GM18519 (cell line): ENCODE data around the gene RBM46.

Experiments
- ATAC-seq: cut with Tn5 transposase; IDR thresholded peaks from one replicate; pipeline ENCODE4 v1.9.1; 2021; ENCODE audit warnings: mild to moderate bottlenecking, moderate library complexity; ENCODE audit not compliant: unreplicated experiment, low FRiP score

Gene RBM46, protein sequence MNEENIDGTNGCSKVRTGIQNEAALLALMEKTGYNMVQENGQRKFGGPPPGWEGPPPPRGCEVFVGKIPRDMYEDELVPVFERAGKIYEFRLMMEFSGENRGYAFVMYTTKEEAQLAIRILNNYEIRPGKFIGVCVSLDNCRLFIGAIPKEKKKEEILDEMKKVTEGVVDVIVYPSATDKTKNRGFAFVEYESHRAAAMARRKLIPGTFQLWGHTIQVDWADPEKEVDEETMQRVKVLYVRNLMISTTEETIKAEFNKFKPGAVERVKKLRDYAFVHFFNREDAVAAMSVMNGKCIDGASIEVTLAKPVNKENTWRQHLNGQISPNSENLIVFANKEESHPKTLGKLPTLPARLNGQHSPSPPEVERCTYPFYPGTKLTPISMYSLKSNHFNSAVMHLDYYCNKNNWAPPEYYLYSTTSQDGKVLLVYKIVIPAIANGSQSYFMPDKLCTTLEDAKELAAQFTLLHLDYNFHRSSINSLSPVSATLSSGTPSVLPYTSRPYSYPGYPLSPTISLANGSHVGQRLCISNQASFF

DNA sequence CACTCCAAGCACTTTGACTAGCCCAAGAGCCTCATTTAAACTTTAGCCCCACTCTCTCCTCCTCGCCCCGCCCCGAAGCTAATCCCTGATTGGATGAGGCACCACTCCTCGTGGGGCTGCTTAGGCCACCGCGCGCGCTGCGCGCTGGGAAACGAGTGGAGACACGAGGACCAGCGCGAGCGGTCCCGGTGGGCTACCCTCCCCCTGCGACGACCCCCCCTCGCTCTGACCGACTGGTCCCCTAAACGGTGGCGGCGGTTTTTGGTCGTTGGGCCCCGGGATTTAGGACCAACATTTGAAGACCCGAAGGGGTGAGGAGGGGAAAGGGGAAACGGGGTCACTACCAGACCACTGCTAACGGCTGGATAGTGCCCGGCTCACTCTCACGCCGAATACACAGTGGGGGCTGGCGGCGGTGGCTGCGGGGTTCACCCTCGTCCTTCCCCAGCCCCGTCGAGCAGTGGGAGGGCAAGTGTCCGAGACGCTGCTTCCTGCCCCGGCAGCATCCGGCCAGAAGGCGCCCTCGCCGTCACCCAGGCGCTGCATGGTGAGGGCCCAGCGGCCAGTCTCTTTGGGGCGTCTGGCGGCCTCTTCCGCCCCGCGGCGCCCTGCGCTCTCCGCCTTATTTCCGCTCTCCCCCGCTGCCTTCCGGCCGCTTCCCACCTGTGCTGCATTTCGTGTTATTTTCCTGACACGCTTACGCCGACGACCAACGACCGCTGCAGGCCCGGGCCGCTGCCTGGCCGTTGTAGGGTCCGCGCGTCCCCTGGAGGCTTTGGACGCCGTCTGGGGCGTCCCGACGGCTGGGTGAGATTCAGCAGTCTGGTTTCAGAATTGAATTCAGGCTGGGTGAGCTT, at the start of gene RBM46:
Gene RBM46 (plus strand): TSS at position 147 of the 857 bp plus-strand sequence. CDS start 15,481 bp downstream, outside the sequence.
- no peak for ATAC-seq

DNA sequence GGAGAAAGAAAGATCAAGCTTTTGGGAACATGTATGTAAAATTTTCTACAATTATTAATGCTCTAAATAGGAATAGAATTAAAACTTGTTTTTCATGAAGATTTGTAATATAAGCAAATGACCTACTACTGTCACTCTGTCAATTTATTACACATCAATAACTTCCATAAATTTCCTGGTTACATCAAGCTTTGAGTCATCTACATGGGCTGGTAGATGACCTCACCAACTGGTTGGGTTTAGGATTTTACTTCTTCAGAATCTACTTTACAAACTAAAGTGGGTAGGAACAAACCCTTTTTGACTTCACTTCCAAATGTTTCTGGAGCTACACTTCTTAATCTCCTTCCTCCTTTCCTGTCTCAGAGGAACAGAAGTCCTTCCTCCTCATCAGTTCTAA, 49.3 kb upstream of the RBM46 start:
- ATAC-seq, result no peak

DNA sequence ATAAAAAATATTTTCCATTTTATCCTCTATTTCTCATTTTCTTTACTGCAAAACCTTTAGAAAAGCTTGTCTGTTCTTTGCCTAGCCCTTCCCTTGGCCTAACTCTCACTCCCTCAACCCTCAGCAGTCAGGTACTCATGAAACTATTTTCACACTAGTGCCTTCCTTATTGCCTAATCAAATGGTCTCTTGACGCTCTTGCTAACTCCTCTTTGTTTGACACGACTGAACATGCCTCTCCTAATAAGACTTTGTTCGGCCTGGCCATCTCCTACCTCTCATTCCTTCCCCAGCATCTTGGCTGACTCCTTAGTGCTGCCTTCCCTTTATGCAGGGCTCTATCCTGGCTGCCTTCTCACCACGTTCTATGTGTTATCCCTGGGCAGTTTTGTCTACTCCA, 48.4 kb upstream of the RBM46 start:
- ATAC-seq, result no peak

DNA sequence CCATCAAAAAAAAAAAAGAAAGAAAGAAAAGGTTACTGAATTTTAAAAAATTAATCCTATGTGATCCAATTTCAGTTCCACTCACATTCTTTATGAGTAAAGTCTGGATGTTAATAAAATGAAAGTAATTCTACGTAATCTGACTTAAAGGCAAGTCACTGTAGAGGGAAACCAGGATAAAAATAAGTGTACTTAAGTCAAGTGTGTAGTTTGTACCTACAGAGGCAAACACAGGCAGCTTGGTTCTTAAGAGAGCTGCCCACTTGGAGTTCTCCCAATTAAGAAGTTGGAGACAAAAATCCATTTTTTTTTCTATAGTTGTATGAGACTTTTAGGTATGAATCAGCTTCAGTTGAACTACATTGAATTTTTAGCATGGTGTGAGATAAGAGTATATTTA, 44.3 kb upstream of the RBM46 start:
- ATAC-seq, result no peak

DNA sequence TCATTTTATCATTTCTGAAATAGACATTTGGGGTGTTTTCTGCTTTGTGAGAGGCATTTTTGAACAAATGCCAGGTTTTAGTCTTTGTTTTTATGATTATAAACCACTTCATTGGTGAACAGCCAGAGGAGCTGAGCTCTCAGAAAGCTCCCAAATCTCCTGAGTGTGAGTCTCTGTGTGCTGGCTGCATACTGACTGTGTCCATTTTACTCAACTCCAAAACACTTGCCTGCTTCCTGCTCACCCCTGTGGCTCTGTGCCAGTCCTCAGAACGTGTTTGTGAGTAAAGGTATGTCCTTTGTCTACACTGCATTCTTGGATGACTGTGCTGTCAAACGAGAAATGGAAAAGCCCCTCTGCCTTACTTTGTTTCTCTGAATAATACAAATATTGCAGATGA, 42.6 kb upstream of the RBM46 start:
- no peak for ATAC-seq

DNA sequence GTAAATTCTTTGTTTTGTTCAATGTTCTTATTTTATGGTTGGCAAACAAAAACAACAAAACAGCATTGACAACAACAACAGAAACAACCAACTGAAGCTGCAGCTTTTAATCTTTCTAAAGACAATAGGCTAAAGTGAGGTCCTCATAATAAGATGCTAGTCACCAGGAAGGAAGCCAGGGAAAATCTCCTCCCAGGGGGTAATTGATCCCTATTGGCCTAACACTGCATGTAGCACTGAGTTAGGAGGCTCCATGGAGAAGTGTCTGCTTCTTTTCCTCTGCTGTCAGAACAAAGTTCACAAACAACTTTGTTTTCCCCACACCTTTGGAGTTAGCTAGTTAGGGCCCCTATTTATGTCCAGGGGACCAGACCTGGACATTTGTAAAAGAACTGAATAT, 42.0 kb upstream of the RBM46 start:
- no peak for ATAC-seq

DNA sequence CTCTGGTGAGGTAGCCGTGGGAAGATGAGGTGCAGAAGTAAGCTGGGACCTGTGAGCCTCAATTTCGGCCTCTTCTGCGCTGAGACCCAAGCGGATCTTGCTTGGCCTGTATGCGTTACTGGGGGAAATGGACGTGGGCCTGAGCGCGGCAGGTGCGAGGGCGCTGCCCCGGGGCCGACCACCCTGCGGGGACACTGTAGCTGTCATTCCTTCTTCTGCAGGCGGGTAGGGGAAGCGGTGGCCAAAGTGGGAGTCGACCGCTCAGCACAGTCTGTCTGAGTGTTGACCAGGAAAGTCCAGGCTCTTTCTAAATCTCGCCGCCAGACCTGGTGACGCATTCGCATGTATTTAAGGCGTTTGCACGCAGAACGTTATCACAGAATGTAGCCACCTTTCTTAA, 40.6 kb upstream of the RBM46 start:
- ATAC-seq, result no peak

DNA sequence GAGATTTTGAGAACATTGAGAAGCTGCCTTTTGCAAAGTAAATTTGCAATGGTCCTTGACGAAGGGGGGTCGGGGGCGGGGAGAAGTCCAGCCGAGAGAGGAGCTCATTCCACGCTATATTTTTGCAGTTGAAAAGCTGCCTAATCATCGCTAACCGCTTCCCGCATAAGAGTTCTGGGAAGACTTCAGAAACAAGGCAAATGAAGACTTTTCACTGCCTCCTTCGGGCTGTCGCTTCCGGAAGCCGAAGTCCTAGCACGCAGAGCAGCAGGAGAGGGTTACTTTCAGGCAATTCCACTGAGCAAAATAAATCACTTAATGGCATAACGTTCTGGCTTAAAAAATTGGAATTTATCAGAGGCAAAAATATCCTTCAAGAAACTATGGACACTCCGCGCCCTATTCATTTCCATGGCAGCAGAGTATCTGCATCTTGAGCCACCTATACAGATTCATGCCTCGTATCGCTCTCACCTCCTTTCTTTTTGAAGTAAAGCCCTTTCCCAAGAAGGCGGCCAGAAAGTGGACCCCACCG, 39.9 kb upstream of the RBM46 start:
- ATAC-seq, result no peak

DNA sequence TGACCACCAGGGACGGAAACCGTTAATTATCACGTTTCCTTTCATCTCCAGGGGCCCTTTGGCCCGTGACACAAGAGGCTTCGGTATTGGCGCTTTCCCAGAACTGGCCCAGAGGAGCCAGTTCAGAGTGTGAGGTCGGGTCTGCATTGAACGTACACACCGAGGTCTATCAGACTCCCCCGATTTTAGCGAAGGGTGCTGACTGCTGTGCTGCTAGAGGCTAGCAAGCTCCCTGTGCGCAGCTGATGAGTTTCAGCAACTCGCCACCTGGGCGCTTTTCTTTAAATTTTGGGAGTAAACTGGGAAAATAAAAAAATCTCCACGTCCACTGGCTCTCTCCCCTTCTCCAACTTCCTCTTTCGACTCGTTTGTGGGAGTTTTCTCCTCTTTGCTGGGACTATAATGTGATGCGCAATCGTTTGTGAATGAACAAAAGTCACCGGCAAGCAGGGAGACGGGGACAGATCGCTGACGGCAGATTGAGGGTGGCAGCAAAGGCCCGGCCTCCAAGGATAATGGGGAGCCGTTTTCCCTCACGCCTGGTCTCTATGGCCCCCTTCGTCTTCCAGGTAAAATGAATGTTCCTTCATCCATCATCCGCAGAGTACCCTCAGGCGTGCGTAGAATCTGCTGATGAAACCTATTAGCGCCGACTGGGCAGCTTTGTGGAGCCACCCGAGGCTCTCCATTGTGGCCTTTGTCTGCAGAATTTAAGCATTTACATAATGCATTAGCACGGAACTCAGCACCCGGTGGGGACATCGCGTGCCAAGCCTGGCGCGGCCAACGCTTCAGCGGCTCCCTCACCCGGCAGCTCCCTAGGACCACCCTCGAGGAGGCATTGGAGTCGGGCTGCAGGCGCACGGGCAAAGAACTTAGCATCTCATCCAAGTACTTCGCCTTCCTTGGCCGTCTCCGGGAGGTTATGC, 38.9 kb upstream of the RBM46 start:
- ATAC-seq, result no peak

DNA sequence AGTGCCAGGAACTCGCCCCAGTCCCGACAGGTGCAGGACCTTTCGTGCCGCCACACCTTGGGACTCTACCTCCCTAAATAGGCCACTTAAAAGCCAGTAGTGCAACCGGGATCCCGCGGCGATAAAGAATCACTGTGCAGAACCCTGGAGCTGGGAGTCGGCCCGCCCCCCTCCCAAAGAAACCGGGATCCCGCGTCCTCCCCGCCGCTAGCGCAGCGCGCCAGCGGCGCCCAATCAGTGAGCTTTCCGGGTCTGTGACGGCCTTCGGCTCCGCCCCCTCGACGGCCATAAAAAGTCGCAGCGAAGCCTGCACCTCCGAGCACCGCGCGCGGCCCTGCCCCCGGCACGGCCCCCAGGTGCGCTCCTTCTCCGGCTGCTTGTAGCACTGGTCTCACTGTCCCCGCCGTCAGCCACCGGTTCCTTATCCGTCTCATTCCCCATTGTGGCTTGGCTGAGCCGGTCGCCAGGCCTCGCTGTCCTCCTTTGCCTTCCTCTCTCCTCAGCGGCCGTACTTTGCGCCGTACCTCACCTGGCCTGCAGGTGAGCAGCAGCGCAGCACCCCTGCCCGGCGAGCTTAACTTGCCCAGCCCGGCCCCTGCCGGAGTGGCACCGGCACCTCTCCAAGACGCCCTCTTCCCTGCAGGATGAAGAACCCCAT, 37.3 kb upstream of the RBM46 start, which contains the start of gene LRAT:
Gene LRAT (plus strand): TSS at position 318 of the 658 bp plus-strand sequence. CDS start 327 bp downstream, at position 645.
- ATAC-seq, result peak; percentile 65

DNA sequence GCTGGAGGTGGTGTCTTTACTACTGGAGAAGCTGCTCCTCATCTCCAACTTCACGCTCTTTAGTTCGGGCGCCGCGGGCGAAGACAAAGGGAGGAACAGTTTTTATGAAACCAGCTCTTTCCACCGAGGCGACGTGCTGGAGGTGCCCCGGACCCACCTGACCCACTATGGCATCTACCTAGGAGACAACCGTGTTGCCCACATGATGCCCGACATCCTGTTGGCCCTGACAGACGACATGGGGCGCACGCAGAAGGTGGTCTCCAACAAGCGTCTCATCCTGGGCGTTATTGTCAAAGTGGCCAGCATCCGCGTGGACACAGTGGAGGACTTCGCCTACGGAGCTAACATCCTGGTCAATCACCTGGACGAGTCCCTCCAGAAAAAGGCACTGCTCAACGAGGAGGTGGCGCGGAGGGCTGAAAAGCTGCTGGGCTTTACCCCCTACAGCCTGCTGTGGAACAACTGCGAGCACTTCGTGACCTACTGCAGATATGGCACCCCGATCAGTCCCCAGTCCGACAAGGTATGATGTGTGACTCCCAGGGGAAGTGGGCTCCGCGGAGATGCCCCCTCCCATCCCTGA, 36.6 kb upstream of the RBM46 start:
- ATAC-seq, result no peak

DNA sequence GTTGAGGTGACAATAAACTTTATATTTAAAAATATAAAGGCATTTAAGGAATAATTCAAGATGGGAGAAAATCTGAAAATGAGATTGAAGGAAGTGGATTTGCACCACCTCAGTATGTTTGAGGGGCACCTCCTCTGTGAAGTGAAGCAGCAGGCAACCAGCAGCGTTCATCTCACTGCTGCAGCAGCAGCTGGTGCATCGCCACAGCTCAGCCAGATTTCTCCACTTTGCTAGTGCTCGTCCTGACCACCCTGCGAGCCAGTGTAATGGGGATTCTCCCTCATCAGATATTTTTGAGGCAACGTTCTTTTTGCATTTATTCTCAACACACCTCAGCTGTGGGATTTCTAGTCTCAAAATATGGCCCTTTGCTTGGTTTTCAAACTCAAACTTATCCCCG, 23.4 kb upstream of the RBM46 start:
- no peak for ATAC-seq

DNA sequence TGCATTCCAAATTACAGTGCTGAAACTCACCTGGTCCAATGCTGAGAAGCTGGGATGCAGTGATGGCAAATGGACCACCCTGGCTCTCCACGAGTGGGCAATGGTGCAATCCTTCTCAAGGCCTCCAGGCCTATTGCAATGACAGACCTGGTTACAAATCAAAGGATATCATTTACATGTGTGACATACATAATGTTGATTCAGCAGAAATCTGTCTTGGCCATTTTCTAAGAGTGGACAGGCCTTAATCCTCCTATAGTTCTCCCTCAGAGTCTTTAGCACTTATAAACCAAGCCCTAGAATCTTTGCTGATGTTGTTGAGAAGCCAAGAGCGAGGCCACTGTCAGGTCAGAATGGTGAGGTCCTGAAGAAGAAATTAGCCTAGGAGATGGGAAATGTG, 20.2 kb upstream of the RBM46 start:
- no peak for ATAC-seq

DNA sequence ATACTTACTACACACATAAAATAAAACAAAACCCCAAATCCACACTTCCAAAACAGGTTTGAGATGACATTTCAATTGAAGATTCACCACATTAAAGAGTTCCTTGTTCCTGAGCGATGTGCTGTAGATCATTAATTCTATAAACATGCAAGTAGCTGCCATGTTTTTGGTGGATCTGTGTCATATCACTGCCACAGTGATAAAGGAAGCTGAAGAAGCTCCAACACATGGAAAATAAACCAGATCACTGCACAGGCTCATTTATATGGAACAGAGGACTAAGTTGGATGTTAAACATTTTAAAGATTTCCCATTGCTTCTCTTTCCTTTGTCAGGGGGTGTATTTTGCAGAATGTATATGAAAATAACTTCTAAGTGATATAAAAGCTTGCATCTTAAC, 2.8 kb upstream of the RBM46 start:
- no peak for ATAC-seq

DNA sequence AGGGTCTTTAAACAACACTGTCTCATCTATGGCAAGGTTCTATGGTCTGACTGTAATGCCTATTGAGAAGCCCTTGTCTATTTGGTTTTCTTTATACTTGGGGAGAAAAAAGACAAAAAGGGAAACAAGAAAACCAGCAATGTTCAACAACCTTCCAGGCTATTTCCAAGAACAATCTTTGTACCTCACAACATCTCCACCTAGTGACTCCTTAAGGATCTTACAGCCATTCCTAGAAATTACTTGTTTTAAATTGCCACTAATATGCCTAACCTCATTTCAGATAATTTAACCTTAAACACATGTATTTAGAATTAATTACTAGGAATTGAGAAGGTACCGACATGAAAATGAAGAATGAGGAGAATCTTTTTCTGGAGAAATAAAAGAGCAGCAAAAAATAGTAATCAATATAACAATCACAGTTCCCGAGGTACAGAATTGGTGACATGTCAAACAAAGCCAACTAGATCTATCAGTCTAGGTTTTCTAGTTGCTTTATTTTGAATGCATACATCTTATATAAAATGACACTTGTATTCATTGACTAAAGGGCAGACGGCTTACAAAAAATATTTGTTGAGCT, 1.6 kb upstream of the RBM46 start:
- ATAC-seq, result no peak

DNA sequence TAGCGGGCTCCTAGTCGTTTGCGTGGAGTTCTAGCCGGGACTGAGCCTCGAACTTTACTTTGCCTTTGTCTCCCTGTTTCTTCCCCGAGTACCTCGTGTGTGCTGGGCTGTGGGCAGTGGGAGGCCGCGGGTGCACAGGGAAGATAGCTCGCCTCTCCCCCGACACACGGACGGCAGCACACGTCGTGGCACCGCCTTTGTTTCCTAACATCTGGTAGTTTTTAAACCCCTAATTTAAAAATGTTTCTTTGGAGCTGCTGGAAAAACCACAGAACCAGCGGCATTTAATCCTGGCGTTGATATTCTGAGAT, 866 bp downstream of the RBM46 start:
- ATAC-seq, result no peak

DNA sequence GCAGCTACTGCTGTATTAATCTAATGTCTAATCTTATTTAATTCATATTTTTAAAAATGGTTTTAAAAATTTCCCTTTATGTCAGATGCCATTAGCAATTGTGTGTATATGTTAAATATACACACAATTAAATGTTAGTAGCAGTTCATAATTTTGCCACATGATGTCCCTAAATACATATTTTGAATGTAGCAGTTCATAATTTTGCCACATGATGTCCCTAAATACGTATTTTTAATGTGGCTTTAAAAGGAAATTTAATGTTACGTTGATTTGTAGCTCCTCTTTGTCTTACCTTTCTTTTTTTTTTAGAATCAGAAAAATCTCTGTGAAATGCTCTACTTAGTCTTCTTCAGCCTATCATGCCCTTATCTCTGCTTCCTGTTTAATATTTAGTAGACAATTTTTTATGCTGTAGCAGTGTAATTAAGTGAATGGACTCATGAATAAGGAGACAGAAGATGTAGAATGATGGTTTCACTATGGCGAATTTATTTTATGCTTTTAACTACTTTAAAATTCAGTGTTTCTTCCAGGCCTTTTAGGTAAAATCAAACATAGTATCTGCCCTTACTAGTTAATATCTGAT, 26.1 kb downstream of the RBM46 start:
- peak; percentile 83 for ATAC-seq

DNA sequence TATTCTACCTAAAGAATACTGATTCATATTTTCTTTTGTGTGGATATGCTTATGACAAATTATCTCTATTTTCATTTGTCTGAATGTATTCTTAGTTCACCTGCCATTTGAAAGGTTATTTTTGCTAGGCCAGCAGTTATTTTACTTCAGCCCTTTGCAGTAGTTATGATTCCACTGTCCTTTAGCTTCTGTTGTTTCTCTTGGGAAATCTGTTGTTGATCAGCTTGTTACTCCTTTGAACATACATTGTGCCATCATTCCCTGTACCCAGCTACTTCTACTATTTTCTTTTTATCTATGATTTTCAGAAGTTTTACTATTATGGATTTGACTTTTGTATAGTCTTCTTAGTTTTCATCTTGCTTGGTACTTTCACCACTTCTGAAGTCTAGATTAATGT, 37.2 kb downstream of the RBM46 start:
- no peak for ATAC-seq

DNA sequence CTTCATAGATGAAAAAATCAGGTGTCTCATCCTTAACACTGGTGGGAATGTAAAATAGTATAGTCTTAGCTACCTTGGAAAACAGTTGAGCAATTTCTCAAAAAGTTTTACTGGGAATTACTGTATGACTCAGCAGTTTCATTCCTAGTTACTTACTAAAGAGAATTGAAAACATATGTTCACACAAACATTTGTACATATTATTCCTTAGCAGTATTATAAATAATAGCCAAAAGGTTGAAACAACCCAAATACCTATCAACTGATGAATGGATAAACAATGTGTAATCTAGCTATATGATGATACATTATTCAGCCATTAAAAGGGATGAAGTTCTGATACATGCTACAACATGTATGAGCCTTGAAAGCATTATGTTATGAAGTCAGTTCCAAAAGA, 41.7 kb downstream of the RBM46 start:
- no peak for ATAC-seq
